ENCODE data around the gene FIGNL1.
A peak's percentile ranks its signal among the peaks of the same experiment; 100 is the strongest.

Gene FIGNL1, protein sequence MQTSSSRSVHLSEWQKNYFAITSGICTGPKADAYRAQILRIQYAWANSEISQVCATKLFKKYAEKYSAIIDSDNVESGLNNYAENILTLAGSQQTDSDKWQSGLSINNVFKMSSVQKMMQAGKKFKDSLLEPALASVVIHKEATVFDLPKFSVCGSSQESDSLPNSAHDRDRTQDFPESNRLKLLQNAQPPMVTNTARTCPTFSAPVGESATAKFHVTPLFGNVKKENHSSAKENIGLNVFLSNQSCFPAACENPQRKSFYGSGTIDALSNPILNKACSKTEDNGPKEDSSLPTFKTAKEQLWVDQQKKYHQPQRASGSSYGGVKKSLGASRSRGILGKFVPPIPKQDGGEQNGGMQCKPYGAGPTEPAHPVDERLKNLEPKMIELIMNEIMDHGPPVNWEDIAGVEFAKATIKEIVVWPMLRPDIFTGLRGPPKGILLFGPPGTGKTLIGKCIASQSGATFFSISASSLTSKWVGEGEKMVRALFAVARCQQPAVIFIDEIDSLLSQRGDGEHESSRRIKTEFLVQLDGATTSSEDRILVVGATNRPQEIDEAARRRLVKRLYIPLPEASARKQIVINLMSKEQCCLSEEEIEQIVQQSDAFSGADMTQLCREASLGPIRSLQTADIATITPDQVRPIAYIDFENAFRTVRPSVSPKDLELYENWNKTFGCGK

GRCh38 chr7:50449881-50450589 lies at the start of gene FIGNL1:
Gene FIGNL1 (minus strand): TSS chr7:50450350. CDS start chr7:50447287, 3,063 bp downstream.
- peak; percentile 73 for DNase-seq

DNA sequence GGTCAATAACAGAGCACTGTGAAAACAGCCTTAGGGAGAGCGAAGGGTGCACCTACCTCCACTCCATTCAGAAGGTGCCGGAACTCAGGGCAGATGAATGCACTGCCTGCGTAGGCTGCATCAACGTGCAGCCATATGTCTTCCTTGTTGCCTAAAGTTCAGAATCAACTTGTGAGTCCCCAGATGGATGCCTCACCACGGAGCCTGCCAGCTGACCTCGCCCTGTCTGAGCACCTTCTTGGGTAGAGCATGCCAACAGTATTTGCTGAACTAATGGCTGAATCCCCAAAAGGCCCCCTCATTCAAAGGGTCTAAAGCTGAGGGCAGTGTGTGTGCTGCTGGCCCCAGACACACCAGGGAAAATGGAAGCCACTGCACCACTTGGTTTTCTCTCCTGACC lies 48.9 kb upstream of the FIGNL1 start:
- no peak for DNase-seq

DNA sequence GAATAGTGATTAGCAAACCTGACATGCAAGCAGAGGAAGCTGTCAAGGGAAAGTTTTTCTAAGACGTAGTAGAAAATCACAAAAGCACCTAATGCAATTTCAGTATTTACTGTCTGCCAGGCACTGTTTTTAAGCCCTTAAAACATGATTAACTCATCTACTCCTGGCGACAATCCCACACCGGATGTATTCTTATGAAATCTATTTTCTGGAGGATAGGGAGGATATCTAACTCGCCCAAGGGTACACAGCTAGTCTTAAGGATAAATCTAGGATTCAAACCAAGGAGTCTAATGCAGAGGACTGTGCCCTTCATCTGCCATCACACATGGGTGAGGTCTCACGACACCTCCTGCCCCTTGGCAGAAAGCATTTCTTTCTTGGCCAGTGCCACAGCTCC lies 47.8 kb upstream of the FIGNL1 start:
- no peak for DNase-seq

- DNase-seq: no peak
Observed at GRCh38 chr7:50497068-50497642, 47.0 kb upstream of the FIGNL1 start.

DNA sequence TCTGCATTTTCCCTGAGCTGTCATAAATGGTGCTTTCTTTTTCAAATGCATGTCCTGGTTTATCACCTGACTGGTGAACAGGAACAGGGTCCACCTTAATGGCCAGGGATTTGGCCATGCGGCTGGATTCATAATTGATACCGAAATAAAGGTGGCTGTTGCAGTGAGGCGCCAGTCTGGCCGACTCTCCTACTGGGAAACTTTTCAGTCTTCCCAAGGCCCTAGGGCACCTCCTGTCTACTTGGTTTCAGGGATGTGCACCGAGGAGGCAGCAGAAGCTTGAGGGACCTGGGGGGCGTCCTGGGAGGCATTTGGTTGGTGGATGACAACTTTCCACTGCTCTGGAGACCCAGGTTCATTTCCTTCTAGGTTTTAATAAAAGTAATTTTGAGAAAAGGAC lies 46.4 kb upstream of the FIGNL1 start:
- no peak for DNase-seq

GRCh38 chr7:50495746-50496145 lies 45.6 kb upstream of the FIGNL1 start:
- DNase-seq: no peak

- no peak for DNase-seq
Observed at GRCh38 chr7:50492770-50493519, 42.8 kb upstream of the FIGNL1 start.

- DNase-seq: no peak
Observed at GRCh38 chr7:50491943-50492342, 41.8 kb upstream of the FIGNL1 start.

GRCh38 chr7:50491209-50491608 lies 41.1 kb upstream of the FIGNL1 start:
- no peak for DNase-seq

- DNase-seq: no peak
Observed at GRCh38 chr7:50488379-50488778, 38.2 kb upstream of the FIGNL1 start.

DNA sequence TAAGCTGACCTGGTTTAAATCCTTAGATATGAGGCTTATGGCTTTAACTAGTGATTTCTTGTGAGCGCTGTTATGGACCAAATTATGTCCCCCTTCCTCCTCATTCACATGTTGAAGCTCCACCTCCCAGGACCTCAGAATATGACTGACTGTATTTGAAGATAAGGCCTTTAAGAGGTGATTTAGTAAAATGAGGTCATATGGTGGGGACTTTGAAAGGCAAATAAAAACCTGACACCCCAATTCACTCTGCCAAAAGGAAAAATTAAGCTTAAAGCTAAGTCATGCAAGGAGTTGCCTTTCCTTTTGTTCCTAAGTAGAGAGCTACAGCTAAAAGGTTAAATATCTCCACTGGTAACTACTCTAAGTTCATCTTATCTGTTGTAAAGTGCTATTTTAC lies 36.4 kb upstream of the FIGNL1 start:
- DNase-seq: no peak

GRCh38 chr7:50481867-50482266 lies 31.7 kb upstream of the FIGNL1 start:
- DNase-seq: no peak

GRCh38 chr7:50480797-50481196 lies 30.6 kb upstream of the FIGNL1 start:
- no peak for DNase-seq

- DNase-seq: no peak
Observed at GRCh38 chr7:50479743-50480517, 29.8 kb upstream of the FIGNL1 start.

DNA sequence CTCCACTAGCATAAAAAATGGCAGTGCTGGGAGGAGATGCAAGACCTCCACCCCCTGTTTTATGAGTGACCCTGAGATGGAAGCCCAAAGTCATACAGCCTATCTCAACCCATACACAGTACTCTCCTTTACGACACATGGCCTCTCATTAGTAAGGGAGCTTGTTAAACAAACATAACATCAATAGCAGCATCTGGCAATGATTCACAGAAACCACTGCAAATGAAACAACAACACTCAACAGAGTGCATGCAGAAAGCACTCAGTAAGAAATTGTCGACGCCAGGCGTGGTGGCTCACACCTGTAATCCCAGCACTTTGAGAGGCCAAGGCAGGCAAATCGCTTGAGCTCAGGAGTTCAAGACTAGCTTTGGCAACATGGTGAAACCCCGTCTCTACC lies 27.5 kb upstream of the FIGNL1 start:
- DNase-seq: no peak

DNA sequence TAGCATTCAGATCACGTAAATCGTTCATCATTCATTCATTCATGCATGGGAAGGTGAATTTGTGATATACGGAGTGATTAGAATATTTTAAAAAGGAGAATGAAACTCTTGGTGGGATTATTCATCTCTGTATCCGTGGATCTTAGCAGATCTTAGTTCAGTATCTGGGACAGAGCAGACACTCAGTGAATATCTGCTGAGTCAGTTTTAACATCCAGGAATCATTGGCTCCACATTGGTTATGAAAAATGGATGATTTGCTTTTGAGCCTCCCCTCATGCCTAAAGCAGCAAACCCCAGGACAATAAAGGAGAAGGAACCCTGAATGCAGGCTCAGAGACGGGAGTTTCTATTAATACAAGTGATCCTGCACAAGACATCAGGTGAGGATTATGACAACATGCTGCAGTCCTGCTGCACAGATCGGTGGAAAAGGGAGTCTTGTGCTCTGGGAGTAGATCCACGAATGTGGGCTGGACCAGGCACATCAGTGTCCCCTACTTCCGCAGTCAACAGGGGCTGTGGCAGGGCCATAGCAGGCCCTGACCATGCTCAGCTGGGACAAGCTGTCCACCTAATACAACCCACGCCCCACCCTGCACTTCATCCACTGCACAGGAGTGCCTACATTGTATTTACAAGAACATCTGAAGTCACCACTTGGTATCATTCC lies 26.9 kb upstream of the FIGNL1 start:
- DNase-seq: no peak

DNA sequence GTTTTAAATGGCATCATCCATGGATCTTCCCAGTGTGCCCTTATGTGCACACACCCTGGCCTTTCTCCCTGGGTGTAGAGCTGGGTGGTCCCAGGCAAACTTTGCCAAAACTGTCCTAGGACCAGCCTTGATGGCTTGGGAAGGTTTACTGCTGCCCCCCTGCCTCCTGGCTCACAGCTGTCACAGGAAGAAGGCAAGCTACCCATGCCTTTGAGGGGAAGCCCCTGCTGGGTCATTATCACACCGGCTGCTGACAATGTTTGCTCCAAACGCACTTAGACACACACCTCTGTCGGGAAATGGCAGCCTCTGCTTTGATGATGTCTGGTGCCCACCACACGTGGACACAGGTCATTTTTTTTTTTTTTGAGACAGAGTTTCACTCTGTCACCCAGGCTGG lies 25.2 kb upstream of the FIGNL1 start:
- DNase-seq: no peak

- no peak for DNase-seq
Observed at GRCh38 chr7:50474382-50475160, 24.4 kb upstream of the FIGNL1 start.

- DNase-seq: no peak
Observed at GRCh38 chr7:50473531-50473930, 23.4 kb upstream of the FIGNL1 start.

GRCh38 chr7:50472427-50472826 lies 22.3 kb upstream of the FIGNL1 start:
- no peak for DNase-seq

DNA sequence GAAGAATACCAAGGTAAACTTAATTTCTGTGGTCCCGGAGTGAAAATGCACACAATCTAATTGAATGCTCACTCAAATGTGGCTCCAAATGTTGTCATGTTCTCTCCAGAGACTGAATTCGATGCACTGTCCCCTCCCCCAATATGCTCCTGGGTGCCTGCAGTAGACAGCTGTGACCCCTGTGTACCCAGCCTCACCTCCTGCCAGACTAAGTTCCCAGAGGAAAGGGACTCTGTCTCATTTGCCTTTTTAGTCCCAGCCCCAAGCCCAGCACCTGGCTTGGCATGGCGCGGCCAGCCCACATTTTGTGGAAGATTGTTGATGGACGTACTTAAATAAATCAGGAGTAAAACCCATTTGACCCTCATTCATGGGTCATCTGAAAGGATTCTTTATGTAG lies 21.8 kb upstream of the FIGNL1 start:
- no peak for DNase-seq

Measured in activated CD4-positive, alpha-beta T cell treated with anti-CD3 and anti-CD28 coated beads for 1 hour (primary cell).